Measurements from ENCODE around the gene MSH2.

Gene MSH2

DNA sequence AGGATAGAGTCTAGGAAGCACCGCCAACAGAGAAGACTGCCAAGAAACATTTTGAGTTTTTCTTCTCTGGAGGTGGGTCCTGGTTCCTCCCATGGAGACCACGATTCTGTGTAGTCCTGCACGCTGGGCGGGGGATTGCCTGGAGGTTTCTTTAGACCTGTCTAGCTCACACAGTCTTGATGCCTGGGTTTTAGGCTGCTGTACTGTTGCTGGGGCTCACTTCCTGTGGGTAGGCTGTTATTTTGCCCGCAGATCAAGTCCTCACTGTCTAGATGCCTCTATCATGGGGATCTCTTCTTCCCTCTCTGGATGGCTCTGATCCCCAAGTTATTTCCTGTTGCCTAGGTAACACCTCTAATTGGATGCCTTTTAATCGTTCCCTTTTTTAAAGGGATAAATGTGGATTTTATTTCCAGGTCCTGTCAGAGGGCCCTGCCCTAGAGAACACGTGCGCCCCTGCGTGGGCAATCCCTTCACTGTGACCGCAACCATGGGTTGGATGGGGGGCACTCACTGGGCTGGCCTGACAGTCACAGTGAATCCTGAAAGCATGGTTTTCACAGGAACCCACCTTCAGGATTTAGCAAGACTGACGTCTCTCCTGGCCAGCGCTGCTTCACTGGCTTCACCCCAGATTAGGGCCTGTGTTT, 115.7 kb downstream of the MSH2 start:
- Mint-ChIP-seq H3K9me3 (no peaks in the 10 kb centered on the region), H3K4me3 (no peak overlapping the region), H3K4me1 (peaks cover 5% of the 10 kb centered on the region), H3K27me3 (ENCODE audit: low read depth, poor library complexity) (peaks cover 19% of the 10 kb centered on the region), H3K36me3 (ENCODE audit: low read depth) (peaks cover 14% of the 10 kb centered on the region), H3K27ac (no peak overlapping the region)
- TF ChIP-seq, protein P1, sequence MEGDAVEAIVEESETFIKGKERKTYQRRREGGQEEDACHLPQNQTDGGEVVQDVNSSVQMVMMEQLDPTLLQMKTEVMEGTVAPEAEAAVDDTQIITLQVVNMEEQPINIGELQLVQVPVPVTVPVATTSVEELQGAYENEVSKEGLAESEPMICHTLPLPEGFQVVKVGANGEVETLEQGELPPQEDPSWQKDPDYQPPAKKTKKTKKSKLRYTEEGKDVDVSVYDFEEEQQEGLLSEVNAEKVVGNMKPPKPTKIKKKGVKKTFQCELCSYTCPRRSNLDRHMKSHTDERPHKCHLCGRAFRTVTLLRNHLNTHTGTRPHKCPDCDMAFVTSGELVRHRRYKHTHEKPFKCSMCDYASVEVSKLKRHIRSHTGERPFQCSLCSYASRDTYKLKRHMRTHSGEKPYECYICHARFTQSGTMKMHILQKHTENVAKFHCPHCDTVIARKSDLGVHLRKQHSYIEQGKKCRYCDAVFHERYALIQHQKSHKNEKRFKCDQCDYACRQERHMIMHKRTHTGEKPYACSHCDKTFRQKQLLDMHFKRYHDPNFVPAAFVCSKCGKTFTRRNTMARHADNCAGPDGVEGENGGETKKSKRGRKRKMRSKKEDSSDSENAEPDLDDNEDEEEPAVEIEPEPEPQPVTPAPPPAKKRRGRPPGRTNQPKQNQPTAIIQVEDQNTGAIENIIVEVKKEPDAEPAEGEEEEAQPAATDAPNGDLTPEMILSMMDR (IDR thresholded peaks at IDR 0.05) = no peak
- DNase-seq = no peak

DNA sequence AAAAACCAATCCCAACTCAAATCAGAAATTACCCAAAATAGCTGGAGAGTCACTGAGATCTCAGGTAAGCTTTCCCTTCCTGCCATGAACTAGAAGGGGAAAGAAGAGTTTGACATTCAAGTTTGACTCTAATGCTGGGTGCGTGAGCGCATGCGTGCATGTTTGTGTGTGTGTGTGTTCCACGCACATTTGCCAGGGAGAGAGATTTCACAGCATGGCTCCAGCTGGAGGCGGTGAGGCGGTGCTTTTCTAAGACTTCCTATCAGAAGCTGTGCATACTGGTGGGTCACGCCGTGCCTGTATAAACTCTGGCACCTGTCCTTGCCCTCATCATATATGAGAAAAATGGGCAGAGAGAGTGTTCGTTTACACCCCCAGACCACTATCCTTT, 116.2 kb downstream of the MSH2 start:
- TF ChIP-seq, protein P1 (IDR thresholded peaks at IDR 0.05) = no peak
- peaks cover 19% of the 10 kb centered on the region for H3K27me3 Mint-ChIP-seq (ENCODE audit: low read depth, poor library complexity)
- no peak overlapping the region for H3K27ac Mint-ChIP-seq
- peaks cover 5% of the 10 kb centered on the region for H3K4me1 Mint-ChIP-seq
- H3K9me3 Mint-ChIP-seq = no peaks in the 10 kb centered on the region
- no peak for DNase-seq
- H3K36me3 Mint-ChIP-seq (ENCODE audit: low read depth) = peaks cover 9% of the 10 kb centered on the region
- no peak overlapping the region for H3K4me3 Mint-ChIP-seq

DNA sequence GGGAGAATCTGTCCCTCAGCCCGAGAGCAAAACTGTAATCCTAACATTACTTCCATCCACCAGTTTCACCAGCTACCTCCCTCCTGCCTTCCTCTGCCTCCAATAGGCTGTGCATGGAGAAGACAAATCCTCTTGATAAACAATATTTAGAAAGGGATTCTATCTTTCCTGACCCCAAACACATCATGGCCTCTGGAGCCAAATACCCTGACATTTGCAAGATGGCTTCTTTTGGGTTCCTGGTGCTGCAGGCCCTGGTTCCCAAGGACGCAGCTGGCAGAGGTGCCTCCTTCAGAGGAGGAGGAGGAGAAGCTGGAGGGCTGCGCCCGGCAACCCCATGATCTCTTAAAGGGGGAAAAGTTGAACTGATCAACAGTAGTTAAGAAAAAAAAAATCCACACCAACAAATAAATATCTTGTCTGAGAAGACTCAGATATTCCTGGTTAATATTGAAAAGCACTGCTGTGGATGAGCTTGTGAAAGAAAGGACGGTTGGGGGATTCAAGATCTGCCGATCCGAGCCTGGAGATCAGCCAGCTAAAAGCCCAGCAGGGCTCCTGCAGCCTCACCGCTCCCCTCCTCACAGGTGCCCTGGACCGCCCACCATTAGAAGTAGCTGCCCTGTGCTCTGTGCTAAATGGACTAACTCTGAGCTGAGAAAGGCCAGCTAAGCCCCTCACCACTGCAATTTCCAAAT, 116.8 kb downstream of the MSH2 start:
- Mint-ChIP-seq H3K4me3 (no peak overlapping the region), H3K36me3 (ENCODE audit: low read depth) (peaks cover 8% of the 10 kb centered on the region), H3K4me1 (peaks cover 5% of the 10 kb centered on the region), H3K27ac (no peak overlapping the region), H3K9me3 (no peaks in the 10 kb centered on the region), H3K27me3 (ENCODE audit: low read depth, poor library complexity) (peaks cover 19% of the 10 kb centered on the region)
- no peak for DNase-seq
- TF ChIP-seq, protein P1 (IDR thresholded peaks at IDR 0.05) = no peak

DNA sequence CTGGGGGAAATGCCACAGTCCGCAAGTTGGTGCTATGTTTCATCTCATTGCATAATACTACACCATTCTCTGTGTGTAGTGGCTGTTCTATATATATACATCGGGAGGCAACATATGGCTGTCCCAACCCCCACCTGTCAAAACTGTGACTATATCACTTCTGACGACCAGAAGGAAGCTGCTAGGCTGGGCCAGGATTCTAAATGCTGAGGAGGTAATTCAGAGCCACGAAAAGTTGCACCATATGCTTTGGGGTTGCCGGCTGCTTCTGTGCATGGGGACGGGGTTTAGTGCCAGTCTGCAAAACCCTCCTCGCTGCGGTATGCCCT, 117.3 kb downstream of the MSH2 start:
- Mint-ChIP-seq H3K4me3 (no peak overlapping the region), H3K9me3 (no peaks in the 10 kb centered on the region), H3K4me1 (peaks cover 9% of the 10 kb centered on the region), H3K27ac (no peak overlapping the region), H3K27me3 (ENCODE audit: low read depth, poor library complexity) (peaks cover 19% of the 10 kb centered on the region), H3K36me3 (ENCODE audit: low read depth) (peaks cover 8% of the 10 kb centered on the region)
- DNase-seq = no peak
- TF ChIP-seq, protein P1 (IDR thresholded peaks at IDR 0.05) = no peak

DNA sequence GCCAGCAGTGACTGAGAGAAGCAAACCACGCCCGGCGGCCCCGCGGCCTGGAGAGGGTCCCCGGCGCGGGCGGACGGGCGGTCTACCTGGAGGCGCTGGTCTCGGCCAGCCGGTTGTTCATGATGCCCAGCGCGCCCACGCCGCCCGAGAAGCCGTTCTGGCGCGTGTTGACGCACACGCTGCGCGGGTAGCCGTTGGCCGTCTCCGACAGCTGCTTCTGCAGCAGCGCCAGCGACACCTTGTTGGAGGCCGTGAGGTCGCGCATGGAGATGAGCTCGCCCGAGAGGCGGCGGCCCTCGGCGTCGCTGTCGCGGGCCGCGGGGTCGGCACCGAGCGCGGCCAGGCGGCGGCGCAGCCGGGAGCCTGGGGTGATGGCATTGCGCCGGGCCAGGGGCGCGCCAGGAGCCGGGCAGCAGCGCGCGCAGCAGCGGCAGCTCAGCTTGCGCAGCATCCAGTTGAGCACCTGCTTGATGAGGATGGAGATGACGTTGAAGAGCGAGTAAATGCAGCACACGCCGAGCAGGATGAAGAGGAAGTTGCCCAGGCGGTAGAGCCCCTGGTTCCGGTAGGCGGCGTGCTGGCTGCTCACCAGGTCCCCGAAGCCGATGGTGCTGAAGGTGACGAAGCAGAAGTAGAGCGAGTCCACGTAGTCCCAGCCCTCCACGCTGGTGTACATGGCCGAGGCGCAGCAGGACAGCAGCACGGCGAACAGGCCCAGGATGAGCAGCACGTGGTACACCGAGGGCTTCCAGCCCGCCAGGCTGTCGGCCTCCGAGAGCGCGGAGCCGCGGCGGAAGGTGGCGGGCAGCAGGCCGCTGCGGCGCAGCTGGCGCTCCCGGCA, 118.1 kb downstream of the MSH2 start:
- H3K36me3 Mint-ChIP-seq (ENCODE audit: low read depth) = peaks cover 8% of the 10 kb centered on the region
- TF ChIP-seq, protein P1 (IDR thresholded peaks at IDR 0.05) = no peak
- DNase-seq = peak; percentile 46
- H3K9me3 Mint-ChIP-seq = no peaks in the 10 kb centered on the region
- peaks cover 15% of the 10 kb centered on the region for H3K4me1 Mint-ChIP-seq
- peaks cover 18% of the 10 kb centered on the region for H3K27me3 Mint-ChIP-seq (ENCODE audit: low read depth, poor library complexity)
- H3K27ac Mint-ChIP-seq = no peak overlapping the region
- peak overlapping the region; percentile 55 for H3K4me3 Mint-ChIP-seq
